Mesothelial cell of epicardium (in vitro differentiated cells): ENCODE data around the gene AURKAIP1. TPM values are rescaled to one million over a fixed set of nuclear protein-coding genes. Genes with fewer than 3 reads are reported as not detected.
A peak's percentile ranks its signal among the peaks of the same experiment; 100 is the strongest.

Experiments
- DNase-seq, 2 experiments: peaks; one replicate each; pipeline ENCODE4 v3.0.0; 2021; ENCODE audit warnings: low spot score in 2 of 2; ENCODE audit not compliant: unreplicated experiment in 2 of 2
- H3K27ac Mint-ChIP-seq: 2 replicates; pipeline ENCODE4 v1.8.0; 2021; ENCODE audit warnings: mixed read lengths
- H3K27me3 Mint-ChIP-seq: 2 replicates; pipeline ENCODE4 v1.8.0; 2021; ENCODE audit warnings: low read depth, mixed read lengths
- H3K36me3 Mint-ChIP-seq: 2 replicates; pipeline ENCODE4 v1.8.0; 2021; ENCODE audit warnings: mixed read lengths
- H3K4me1 Mint-ChIP-seq: 2 replicates; pipeline ENCODE4 v1.8.0; 2021; ENCODE audit warnings: mixed read lengths
- H3K4me3 Mint-ChIP-seq: 2 replicates; pipeline ENCODE4 v1.8.0; 2021; ENCODE audit warnings: mild to moderate bottlenecking, moderate library complexity, mixed read lengths
- H3K9me3 Mint-ChIP-seq: 2 replicates; pipeline ENCODE4 v1.8.0; 2021; ENCODE audit warnings: mixed read lengths
- total RNA-seq: library from RNA; stranded (reverse); gene quantifications from 3 replicates; pipeline ENCODE4 v1.2.1, GENCODE V29; 2021
- TF ChIP-seq, protein P1 (sequence below): fragments of 200-600 bp; sonication (generic); IDR thresholded peaks from one replicate; pipeline ENCODE4 v1.5.0; 2021; ENCODE audit warnings: antibody characterized with exemption; ENCODE audit not compliant: unreplicated experiment

Gene AURKAIP1
- total RNA-seq, 1 donor from 2014 or later, result 75.5 TPM

DNA sequence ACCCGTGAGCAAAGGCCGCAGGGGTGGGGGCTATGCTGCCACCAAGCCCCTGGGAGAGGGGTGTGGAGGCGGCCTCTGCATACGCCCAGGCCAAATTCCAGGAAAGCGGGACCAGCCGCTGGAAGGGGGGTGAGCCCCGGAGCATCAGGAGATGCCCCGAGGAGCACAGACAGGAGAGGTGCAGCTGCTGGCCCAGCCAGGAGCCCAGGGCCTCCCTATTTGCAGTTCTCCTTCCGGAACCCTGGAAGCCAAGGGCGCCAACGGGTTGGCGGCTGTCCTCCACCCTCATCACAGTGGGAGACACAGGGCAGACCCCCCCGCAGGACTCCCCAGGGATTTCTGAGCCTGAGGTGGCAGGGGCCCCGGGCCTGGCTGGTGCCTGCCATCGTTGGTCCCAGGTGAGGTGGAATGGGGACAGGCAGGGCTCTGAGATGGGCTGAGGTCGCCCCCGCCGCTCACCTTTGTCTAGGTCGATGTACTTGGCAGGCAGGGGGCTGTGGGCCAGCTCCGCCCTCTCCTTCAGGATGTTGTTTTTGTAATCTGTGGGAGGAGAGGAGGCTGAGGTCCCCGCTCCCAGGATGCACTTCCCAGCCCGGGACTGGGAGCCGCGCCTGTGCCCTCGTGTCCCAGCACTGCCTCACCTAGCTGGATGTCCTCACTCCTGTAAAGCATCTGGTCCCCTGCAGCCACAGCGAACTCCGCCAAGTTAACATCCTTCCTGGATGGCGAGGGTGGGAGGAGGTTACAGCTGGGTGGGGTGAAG, 21.4 kb downstream of the AURKAIP1 start:
- Mint-ChIP-seq H3K9me3 (no peaks in the 10 kb centered on the region), H3K27ac (no peak overlapping the region), H3K36me3 (peaks cover 2% of the 10 kb centered on the region), H3K4me3 (peak overlapping the region; percentile 15), H3K4me1 (peaks cover 25% of the 10 kb centered on the region), H3K27me3 (peaks cover 4% of the 10 kb centered on the region)
- TF ChIP-seq, protein P1, sequence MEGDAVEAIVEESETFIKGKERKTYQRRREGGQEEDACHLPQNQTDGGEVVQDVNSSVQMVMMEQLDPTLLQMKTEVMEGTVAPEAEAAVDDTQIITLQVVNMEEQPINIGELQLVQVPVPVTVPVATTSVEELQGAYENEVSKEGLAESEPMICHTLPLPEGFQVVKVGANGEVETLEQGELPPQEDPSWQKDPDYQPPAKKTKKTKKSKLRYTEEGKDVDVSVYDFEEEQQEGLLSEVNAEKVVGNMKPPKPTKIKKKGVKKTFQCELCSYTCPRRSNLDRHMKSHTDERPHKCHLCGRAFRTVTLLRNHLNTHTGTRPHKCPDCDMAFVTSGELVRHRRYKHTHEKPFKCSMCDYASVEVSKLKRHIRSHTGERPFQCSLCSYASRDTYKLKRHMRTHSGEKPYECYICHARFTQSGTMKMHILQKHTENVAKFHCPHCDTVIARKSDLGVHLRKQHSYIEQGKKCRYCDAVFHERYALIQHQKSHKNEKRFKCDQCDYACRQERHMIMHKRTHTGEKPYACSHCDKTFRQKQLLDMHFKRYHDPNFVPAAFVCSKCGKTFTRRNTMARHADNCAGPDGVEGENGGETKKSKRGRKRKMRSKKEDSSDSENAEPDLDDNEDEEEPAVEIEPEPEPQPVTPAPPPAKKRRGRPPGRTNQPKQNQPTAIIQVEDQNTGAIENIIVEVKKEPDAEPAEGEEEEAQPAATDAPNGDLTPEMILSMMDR, result no peak
- no peak for DNase-seq

DNA sequence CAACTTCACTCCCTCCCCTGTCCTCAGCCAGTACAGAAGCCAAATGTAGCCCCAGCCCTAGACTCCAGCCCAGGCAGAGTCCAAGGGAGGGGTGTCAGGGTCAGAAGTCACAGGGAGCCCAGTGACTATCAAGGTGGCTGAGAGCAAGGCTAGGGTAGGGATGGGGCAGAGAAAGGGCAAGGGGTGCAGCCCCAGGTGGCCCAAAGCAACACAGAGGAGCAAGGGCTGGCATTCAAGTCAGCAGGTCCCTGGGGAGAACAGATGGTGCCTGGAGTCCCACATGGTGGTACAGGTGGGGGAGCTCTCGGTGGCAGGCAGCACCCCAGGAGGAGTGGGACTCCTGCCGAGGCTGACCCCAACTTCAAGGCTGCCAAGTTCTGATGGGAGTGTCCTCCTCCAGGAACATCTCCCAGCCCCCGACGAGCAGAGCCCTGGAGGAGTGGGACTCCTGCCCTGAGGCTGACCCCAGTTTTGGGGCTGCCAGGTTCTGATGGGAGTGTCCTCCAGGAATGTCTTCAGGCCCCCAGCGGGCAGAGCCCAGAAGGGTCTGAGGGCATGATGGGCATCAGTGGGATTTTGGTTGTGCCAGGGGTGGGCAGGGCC, 22.1 kb downstream of the AURKAIP1 start:
- DNase-seq, result no peak
- Mint-ChIP-seq H3K36me3 (peaks cover 2% of the 10 kb centered on the region), H3K27me3 (peaks cover 4% of the 10 kb centered on the region), H3K9me3 (no peaks in the 10 kb centered on the region), H3K4me3 (peak overlapping the region; percentile 60), H3K27ac (peak overlapping the region; percentile 50), H3K4me1 (peaks cover 21% of the 10 kb centered on the region)
- TF ChIP-seq, protein P1, result no peak

DNA sequence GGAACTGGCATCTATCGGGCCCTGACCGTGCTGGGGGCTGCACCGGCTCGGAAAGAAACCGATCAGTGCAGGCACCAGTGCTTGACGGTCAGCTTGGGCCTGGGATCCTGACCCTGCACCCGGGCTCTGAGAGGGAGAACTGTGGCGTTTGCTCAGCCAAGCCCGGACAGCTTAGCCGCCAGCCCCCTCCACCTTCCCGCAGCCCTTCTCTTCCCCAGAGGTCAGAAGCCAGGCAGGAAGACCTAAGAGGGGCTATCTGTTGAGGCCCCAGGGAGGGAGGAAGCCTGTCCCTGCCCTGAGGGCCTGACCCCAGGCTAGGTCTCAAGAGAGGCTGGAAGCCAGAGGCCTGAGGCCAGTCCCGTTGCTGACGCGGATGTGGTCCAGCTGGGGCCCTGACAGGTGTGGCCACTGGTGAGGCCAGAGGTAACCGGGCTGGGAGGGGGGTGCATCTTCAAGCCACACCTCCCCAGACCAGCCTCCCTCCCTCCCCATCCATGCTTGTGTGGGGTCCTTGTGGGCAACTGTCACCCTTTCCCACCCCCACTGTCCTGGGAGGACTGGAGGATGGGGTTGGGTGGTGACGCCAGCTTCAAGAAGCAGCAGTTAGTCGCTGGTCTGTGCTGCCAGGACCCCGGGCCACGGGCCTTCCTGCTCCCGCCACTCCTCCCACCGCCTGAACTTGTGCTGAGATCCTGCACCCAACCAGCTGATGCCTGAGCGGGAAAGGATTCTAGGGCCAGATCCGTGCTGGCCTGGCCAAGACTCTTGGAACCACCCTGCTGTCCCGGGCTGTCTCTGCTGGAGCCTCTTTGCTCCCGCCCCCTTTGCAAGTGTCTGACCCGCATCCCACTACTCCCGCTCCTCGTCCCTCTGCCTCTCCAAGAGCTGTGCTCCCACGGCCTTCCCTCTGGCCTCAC, 23.2 kb downstream of the AURKAIP1 start:
- Mint-ChIP-seq H3K9me3 (no peaks in the 10 kb centered on the region), H3K27me3 (peaks cover 4% of the 10 kb centered on the region), H3K36me3 (peaks cover 2% of the 10 kb centered on the region), H3K4me3 (peak overlapping the region; percentile 60), H3K27ac (peak overlapping the region; percentile 70), H3K4me1 (peaks cover 25% of the 10 kb centered on the region)
- TF ChIP-seq, protein P1, result no peak
- DNase-seq, result no peak

DNA sequence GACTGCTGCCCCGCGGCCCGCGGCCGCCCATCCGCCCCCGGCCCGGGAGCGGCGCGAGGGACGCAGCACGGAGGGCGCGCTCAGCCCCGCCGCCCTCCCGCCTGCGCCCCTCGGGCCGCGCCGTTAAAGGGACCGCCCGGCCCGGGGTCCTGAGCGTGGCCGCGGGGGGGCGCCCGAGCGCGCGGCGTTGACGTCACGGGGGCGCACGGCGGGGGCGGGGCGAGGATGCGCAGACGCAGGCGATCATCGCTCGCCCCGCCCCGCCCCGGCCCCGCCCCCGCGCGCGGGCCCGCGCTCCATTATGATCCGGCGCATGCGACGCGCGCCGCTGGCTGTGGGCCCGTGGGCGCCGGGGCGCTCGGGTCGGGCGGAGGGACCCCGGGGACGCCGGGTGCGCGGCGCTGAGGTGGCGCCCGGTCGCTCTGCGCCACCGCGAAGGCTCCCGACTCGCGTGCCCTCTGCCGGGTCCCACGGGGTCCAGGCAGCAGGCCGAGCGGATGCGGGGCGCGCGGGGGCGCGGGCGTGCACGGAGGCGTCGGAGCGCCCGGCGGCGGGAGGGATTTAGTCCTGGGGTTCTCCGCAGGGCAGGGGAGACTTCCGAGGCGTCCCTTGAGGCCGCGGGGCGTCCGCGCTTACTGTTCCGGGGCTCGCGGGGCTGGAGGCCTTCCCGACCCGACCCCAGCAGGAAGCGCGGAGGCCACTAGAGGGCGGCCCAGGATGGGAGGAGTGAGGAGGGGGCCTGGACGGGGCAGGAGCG, 25.6 kb downstream of the AURKAIP1 start, which contains the start of gene DVL1:
Gene DVL1 (minus strand): TSS at position 163 of the 757 bp plus-strand sequence. CDS start 353 bp downstream, outside the sequence.
- peak; percentile 72 to 78 for DNase-seq
- TF ChIP-seq, protein P1, result peak; percentile 42
- peaks cover 4% of the 10 kb centered on the region for H3K27me3 Mint-ChIP-seq
- H3K27ac Mint-ChIP-seq, result no peak within 1 kb of the TSS
- no peaks in the 10 kb centered on the region for H3K9me3 Mint-ChIP-seq
- peaks cover 26% of the 10 kb centered on the region for H3K4me1 Mint-ChIP-seq
- H3K36me3 Mint-ChIP-seq, result peaks cover 2% of the 10 kb centered on the region
- H3K4me3 Mint-ChIP-seq, result peak within 1 kb of the TSS; percentile 73
